ENCODE results near the gene MACROH2A2.
A peak's percentile ranks its signal among the peaks of the same experiment; 100 is the strongest.
"Not testable (repeated sequence)": the region's sequence is repeated elsewhere in the genome, so short reads cannot be mapped to it uniquely, and the experiment has no call there.

The MACROH2A2 gene

GRCh38 chr10:70106958-70107791, 54.5 kb downstream of the MACROH2A2 start:
- DNase-seq: peak; percentile 9

GRCh38 chr10:70109064-70109729, 56.6 kb downstream of the MACROH2A2 start:
- no peak for DNase-seq

DNA sequence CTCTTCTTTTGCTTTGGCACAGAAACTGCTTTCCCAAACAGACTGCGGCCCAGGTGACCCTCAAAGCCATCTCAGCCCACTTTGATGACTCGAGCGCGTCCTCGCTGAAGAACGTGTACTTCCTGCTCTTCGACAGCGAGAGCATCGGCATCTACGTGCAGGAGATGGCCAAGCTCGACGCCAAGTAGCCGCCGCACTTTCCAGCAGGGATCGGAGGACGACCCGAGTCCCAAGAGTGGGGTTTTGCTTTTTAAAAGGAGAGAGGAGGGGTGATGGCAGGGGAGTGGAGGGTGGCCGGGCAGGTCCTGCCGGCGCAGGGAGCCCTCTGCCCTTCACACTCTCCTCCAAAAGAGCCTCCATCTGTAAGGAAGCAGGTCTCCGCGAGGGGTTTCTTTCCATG, 58.9 kb downstream of the MACROH2A2 start:
- DNase-seq: no peak

- no peak for DNase-seq
Observed at GRCh38 chr10:70112071-70112470, 59.4 kb downstream of the MACROH2A2 start.

DNA sequence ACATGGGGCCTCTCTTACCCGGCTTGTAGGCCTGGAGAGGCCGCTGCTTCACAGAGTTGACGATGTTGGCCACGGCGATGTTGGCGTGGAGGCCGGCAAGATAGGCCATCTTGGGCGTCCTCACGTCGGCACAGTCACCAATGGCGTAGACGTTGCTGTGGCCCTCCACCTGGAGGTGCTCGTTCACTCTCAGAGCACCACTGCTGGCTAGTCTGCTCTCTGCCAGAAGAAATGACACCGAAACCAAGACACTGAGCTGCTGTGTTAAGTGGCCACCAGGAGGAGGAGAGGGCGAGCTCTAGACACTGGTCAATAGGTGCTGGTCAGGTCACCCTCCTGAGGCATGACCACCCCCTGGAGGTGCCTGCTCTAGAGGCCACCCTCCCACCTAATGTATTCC, 62.3 kb downstream of the MACROH2A2 start:
- no peak for DNase-seq

DNA sequence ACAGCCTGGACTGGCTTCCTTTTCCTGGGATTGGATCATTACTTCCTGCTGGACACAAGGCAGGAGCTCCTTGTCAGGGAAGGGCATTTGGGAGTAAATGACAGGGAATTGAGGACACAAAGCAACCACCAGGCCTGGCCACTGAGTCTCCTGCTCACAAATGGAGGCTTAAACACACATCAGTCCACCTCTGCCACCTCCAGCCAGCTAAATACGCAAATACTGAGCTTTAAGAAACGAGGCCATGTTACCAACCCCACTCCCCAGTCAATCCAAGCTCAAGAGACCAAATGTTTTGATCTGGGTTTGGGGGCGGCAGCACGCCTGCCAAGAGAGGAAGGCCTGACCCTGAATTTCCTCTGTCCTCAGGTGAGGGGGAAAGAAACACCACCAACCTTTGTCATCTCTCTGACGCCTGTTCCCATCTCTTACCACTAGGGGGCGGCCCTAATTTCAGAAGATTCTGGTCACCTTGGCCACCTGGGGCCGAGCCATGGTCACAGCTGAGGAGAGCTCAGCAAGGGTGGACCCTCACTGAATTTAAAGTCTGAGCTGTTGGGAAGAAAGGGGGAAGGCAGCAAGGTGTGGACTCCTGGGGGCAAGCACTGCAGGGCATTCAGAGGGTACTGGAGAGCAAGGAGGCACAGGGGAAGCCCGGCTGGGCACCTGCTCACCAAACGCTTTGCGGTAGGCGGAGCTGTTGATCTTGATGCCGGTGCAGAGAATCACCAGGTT, 63.5 kb downstream of the MACROH2A2 start:
- DNase-seq: peak; percentile 70

DNA sequence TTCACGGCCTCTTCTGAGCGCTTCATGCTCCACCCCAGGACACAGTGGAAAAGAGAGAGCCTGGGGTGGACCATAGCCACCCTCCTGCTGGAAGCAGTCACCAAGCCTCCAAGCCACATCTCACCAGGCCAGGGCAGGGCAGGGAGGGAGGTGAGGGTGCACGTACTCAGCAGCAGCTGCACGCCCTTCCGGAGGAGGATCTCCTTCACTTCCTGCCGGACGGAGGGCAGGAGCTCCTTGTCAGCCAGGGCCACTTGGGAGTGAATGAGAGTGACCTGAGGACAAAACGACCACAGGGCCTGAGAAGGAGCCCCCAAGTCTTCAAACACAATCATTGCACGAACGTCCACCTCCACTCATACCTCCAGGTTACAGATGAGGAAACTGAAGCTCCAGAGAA, 65.0 kb downstream of the MACROH2A2 start:
- no peak for DNase-seq

DNA sequence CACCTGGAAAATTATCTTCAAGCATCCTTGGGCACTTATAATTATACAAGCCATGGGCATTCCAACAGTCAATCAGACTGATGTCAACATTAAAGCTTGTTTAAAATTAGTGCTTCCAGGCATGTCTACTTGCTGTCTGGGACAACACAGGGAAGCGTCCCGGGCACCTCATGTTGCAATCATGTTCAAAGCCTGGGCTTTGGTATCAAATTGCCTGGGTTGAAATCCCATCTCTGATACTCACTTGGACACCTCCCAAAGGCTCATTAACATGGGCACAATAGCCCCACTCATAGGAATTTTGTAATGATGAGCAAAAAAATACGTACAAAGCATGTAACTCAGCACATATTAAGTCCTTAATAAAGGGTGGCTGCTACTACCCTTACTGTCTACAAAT, 65.5 kb downstream of the MACROH2A2 start:
- DNase-seq: no peak

- DNase-seq: no peak
Observed at GRCh38 chr10:70119197-70119596, 66.6 kb downstream of the MACROH2A2 start.

- DNase-seq: no peak
Observed at GRCh38 chr10:70119623-70120022, 67.0 kb downstream of the MACROH2A2 start.

DNA sequence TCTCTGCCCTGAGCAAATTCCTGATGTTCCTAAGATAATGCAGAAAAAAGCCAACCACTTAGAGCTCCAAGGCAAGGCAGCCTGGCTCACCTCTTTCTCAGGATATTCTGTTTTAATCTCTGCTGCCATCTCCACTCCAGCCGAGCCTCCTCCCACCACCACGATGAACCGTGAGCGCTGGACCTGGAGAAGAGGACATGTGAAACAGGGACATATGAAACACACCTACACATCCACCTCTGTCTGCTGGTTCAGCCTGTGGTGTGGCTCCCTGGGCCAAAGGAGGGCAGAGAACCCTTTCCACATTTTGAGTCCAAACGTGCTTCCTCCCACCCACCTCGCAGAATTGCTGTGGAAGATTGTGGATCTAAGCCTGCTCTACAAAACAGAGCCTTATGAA, 67.8 kb downstream of the MACROH2A2 start:
- no peak for DNase-seq

DNA sequence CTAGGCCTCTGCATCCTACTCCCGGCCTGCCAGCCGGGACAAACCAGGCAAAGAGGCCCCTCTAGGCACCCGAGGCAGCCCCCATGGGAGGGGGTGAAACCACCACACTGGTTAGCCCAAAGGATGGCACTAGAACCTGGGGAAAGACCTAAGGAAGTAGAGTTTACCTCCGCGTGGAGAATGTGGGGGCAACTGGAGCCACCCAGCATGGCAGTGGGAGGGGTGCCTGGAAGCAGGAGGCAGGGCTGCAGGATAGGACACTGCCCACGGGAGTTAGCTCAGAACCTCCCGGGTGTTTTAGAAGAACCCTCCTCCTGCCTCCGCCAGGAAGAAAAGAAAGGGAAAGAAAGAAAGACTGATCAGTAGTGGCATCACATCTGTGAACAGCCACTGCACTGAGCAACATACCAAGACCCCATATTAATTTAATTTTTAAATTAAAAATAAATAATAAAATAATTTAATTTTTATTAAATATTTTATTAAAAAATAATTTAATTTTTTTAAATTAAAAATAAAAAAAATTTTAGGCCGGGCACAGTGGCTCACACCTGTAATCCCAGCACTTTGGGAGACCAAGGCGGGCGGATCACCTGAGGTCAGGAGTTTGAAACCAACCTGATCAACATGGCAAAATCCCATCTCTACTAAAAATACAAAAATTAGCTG, 68.8 kb downstream of the MACROH2A2 start:
- no peak for DNase-seq

- no peak for DNase-seq
Observed at GRCh38 chr10:70122742-70123141, 70.1 kb downstream of the MACROH2A2 start.

DNA sequence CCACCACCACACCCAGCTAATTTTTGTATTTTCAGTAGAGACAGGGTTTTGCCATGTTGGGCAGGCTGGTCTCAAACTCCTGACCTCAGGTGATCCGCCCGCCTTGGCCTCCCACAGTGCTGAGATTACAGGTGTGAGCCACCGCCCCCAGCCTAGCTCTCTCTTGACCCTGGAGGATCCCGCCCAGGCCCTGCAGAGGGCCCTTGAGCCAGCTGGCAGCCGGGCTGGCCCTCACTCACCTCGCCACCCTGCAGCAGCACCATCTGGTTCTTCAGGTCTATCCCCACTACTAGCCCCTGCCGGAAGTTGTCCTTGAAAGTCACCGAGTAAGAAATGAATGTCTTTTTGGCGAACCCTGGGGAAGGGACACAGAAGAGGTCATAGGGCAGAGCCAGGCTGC, 70.5 kb downstream of the MACROH2A2 start:
- DNase-seq: not testable (repeated sequence)

- no peak for DNase-seq
Observed at GRCh38 chr10:70123817-70124216, 71.2 kb downstream of the MACROH2A2 start.

DNA sequence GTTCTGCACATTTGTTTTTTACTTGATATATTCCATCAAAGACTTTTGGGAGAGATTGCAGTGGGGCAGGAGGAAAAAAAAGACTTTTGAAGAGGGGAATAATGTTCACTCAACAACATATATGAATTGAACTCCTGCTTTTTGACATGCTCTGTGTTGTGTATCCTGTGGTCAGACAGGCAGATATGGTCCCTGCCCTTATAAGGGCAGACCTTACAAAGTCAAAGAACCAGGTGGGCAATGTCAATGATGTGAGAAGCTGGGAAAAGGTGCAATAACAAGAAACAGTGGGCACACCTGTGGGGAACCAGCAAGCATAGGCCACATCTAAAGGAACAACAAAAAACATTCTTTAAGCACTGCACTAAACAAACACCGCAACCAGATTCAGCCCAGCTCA, 71.8 kb downstream of the MACROH2A2 start:
- no peak for DNase-seq

DNA sequence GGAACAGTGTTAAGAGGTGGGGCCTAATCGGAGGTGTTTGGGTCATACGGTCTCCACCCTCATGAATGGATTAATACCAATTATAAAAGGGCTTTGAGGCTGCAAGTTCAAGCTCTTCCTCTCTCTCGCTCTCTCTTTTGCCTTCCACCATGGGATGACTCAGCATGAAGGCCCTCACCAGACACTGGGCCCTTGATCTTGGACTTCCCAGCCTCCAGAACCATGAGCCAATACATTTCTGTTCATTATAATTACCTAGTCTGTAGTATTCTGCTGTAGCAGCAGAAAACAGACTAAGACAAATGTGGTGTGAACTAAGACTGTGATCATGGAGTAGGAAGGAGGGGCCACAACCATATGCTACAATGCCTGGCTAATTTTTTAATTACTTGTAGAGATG, 72.3 kb downstream of the MACROH2A2 start:
- DNase-seq: no peak

GRCh38 chr10:70125918-70126552, 73.4 kb downstream of the MACROH2A2 start:
- no peak for DNase-seq

DNA sequence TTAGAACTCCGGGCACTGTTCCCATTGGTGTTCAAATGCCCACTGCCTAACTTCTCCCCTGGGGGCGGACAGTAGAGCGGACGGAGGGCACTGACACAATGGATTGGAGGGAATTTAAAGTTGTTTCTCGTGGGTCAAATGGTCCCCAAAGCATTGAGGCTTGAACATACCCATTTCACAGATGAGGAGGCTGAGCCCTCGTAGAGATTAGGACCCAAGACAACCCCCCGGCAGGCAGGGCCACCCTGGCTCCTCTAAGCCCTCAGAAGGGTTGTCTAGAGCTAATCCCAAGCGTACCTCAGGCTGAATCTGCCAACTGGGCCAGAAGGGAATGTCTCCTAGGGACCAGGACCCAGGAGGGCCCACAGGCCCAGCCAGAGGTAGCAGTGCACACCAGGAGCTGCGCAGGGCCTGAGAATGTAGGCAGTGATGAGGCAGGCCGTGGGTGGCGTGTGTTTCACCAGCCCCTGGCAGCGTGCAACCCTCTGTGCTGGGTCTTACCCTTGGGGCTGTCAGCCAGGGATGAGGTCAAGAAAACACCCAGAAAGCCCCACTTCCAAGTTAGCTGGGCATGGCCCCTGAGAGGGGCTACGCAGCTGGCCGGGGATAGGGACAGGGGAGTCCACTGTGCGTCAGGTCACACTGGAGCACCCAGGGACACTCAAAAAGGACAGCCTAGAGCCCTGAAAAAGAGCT, 74.2 kb downstream of the MACROH2A2 start:
- DNase-seq: no peak

- DNase-seq: no peak
Observed at GRCh38 chr10:70130878-70131559, 78.4 kb downstream of the MACROH2A2 start.

- DNase-seq: no peak
Observed at GRCh38 chr10:70131560-70131937, 78.9 kb downstream of the MACROH2A2 start.

All from CD4-positive, alpha-beta T cell treated with Interleukin-17A for 1 hour (primary cell).